ENCODE measurements around the gene C2CD4C.

GRCh38 chr19:423691-424466 is 14.9 kb upstream of the C2CD4C start:
- no peak for TF ChIP-seq POLR2A (IDR thresholded peaks at IDR 0.05)
- no peak for TF ChIP-seq CTCF (IDR thresholded peaks at IDR 0.05)
- no peak for TF ChIP-seq EP300 (IDR thresholded peaks at IDR 0.05)

Data from tibial nerve (tissue), 4 donors.